ENCODE data around the gene SLC6A16. TPM values are rescaled to one million over a fixed set of nuclear protein-coding genes. Genes with fewer than 3 reads are reported as not detected.
"Not testable (repeated sequence)": the region's sequence is repeated elsewhere in the genome, so short reads cannot be mapped to it uniquely, and the experiment has no call there.

SLC6A16 gene
- total RNA-seq, 4 donors from 2014 or later = 0.13 to 1.5 (median 0.56) TPM; not detected in 1

DNA sequence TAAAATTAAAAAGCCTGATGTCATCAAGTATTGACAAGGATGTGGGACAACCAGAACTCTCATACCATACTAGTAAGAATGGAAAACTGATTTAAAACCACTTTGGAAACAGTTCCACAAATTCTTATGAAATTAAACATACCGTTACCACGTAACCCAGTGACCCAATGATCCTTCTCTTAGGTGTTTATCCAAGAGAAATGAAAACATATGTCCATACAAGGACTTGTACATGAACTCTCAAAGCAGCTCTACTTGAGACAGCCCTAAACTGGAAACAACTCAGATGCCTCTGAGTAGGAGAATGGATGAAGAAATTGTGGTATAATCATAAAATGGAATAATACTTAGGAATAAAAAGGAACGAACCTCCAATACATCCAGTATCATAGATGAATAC lies 27.6 kb downstream of the SLC6A16 start:
- intact Hi-C loops (cut with DNase I) = no loop called here
- H3K27ac ChIP-seq = no peak overlapping the region
- WGBS, 2 donors = 70 to 83% methylated on average over 3 of the region's 3 CpGs

DNA sequence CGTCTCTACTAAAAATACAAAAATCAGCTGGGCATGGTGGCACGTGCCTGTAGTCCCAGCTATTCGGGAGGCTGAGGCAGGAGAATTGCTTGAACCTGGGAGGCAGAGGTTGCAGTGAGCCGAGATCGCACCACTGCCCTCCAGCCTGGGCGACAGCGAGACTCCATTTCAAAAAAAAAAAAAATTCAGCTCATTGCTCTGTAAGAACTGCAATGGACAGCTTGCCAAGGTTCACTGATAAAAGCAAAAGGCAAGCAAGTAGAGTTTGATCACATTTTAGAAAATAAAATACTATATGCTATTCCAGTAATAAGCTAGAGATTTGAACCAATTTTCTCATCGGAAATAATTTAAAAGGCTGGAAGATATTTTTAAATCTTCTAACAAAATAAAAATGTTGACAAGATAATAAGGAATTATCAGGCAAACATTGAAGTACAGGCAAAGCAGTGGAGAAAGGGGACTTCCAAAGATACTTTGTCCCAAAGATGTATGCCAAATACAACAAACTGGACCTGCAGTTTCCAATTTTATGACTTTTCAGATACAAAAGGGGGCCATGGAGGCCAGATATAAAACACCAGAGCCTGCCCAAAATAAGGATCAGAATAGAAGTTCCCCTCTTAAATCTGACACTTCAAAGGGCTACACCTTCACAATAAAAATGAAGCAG lies 29.6 kb downstream of the SLC6A16 start:
- Histone ChIP-seq H3K4me3 (no peak overlapping the region), H3K27ac (no peak overlapping the region), H3K9me3 (no peaks in the 10 kb centered on the region), H3K36me3 (no peaks in the 10 kb centered on the region), H3K27me3 (no peaks in the 10 kb centered on the region), H3K4me1 (no peaks in the 10 kb centered on the region)
- WGBS, 2 donors = 91 to 92% methylated on average over 7 of the region's 8 CpGs
- TF ChIP-seq, protein P1, sequence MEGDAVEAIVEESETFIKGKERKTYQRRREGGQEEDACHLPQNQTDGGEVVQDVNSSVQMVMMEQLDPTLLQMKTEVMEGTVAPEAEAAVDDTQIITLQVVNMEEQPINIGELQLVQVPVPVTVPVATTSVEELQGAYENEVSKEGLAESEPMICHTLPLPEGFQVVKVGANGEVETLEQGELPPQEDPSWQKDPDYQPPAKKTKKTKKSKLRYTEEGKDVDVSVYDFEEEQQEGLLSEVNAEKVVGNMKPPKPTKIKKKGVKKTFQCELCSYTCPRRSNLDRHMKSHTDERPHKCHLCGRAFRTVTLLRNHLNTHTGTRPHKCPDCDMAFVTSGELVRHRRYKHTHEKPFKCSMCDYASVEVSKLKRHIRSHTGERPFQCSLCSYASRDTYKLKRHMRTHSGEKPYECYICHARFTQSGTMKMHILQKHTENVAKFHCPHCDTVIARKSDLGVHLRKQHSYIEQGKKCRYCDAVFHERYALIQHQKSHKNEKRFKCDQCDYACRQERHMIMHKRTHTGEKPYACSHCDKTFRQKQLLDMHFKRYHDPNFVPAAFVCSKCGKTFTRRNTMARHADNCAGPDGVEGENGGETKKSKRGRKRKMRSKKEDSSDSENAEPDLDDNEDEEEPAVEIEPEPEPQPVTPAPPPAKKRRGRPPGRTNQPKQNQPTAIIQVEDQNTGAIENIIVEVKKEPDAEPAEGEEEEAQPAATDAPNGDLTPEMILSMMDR (IDR thresholded peaks at IDR 0.05) = no peak
- TF ChIP-seq POLR2A (IDR thresholded peaks at IDR 0.05) = no peak
- intact Hi-C loops (cut with DNase I) = no loop called here
- no peak for DNase-seq

More for the DNA sequence above, 27.6 kb downstream of the SLC6A16 start:
- Histone ChIP-seq H3K4me1 (peaks cover 0 to 8% (median 6%) of the 10 kb centered on the region in 3 donors), H3K4me3 (no peak overlapping the region), H3K36me3 (no peaks in the 10 kb centered on the region), H3K27me3 (no peaks in the 10 kb centered on the region), H3K9me3 (no peaks in the 10 kb centered on the region)
- no peak for TF ChIP-seq POLR2A (IDR thresholded peaks at IDR 0.05)
- TF ChIP-seq, protein P1 (IDR thresholded peaks at IDR 0.05) = no peak
- DNase-seq = no peak

DNA sequence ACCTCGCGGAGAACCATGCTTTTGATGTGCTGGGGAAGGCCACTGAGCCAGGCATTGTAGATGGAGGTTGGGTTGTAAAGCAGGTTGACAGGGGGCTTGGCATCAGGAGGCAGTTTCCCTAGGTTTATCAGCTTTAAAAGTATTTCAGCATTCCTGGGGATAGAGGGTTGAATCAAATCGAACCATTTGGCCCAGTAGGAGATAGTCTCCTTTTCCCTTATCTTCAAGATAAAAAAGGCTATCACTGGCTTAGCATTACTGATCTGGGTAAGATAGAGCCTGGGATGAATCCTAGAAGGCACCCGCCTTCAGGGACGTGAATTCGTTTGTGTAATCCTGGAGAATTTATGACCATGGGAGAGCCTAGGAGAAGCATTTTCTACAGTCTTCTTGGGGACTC lies 30.6 kb downstream of the SLC6A16 start:
- intact Hi-C loops (cut with DNase I) = no loop called here
- DNase-seq = no peak
- Histone ChIP-seq H3K27me3 (no peaks in the 10 kb centered on the region), H3K4me3 (no peak overlapping the region), H3K27ac (no peak overlapping the region), H3K9me3 (no peaks in the 10 kb centered on the region), H3K4me1 (no peaks in the 10 kb centered on the region), H3K36me3 (no peaks in the 10 kb centered on the region)
- WGBS, 2 donors = 91% methylated on average over 4 to 6 of the region's 6 CpGs
- no peak for TF ChIP-seq POLR2A (IDR thresholded peaks at IDR 0.05)
- TF ChIP-seq, protein P1 (IDR thresholded peaks at IDR 0.05) = no peak

DNA sequence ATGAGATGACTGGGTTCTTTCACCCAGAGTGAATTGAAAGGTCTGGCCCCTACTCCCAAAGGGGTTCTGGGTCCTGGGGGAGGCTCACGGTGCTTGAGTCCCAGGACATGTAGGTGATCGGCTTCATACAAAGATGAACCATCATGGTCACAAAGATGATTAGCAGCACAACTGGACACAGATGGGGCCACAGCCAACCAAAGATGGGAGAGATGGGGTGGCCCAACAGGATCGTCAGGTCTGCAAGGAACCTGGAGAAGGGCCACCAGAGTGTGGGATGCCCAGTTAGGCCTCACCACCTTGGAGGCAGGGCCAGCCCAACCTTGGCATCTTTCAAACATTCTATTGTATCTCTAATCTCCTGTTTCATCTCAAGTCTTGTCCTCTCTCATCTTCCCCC lies 34.5 kb downstream of the SLC6A16 start:
- no peak for DNase-seq
- H3K27ac ChIP-seq = no peak overlapping the region
- H3K36me3 ChIP-seq = no peaks in the 10 kb centered on the region
- intact Hi-C loops (cut with DNase I) = no loop called here
- TF ChIP-seq POLR2A (IDR thresholded peaks at IDR 0.05) = no peak
- TF ChIP-seq, protein P1 (IDR thresholded peaks at IDR 0.05) = no peak
- H3K27me3 ChIP-seq = no peaks in the 10 kb centered on the region
- no peaks in the 10 kb centered on the region for H3K4me1 ChIP-seq
- H3K9me3 ChIP-seq = no peaks in the 10 kb centered on the region
- 89 to 93% methylated on average over 3 of the region's 3 CpGs for WGBS, 2 donors
- H3K4me3 ChIP-seq = no peak overlapping the region

DNA sequence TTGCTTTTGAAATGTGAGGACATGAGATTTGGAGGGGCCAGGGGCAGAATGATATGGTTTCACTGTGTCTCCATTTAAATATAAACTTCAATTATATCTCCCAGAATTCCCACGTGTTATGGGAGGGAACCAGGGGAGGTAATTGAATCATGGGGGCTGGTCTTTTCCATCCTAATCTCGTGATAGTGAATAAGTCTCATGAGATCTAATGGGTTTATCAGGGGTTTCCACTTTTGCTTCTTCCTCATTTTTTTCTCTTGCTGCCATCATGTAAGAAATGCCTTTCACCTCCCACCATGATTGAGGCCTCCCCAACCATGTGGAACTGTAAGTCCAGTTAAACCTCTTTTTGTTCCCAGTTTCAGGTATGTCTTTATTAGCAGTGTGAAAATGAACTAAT lies 35.7 kb downstream of the SLC6A16 start:
- H3K27ac ChIP-seq; intact Hi-C loops (cut with DNase I): not testable (repeated sequence)
- 51 to 80% methylated on average over 2 of the region's 2 CpGs for WGBS, 2 donors

DNA sequence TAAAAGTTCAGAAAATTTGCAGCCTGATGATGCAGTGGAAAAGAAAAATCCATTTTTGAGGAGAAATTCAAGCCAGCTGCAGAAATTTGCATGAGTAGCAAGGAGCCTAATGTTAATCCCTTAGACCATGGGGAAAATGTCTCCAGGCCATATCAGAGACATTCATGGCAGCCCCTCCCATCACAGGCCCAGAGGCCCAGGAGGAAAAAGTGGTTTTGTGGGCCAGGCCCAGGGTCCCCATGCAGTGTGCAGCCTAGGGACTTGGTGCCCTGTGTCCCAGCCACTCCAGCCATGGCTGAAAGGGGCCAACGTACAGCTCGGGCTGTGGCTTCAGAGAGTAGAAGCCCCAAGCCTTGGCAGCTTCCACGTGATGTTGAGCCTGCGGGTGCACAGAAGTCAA lies 36.8 kb downstream of the SLC6A16 start:
- 98% methylated on average over 4 of the region's 4 CpGs; no CpG with 5 or more reads in 1 of the 2 donors for WGBS, 2 donors
- H3K9me3 ChIP-seq; intact Hi-C loops (cut with DNase I); DNase-seq; H3K4me1 ChIP-seq; H3K4me3 ChIP-seq; H3K36me3 ChIP-seq; H3K27me3 ChIP-seq; H3K27ac ChIP-seq: not testable (repeated sequence)

More for the DNA sequence above, 35.7 kb downstream of the SLC6A16 start:
- not testable (repeated sequence) for H3K36me3 ChIP-seq, H3K4me1 ChIP-seq, H3K27me3 ChIP-seq, H3K9me3 ChIP-seq, DNase-seq, H3K4me3 ChIP-seq
